Panc1 (cell line): ENCODE measurements around the gene RASGRF2. TPM values are rescaled to one million over a fixed set of nuclear protein-coding genes. Genes with fewer than 3 reads are reported as not detected.

Experiments used
- ATAC-seq: fragments of 200-7000 bp; cut with Tn5 transposase; 2 replicates; pipeline ENCODE4 v1.9.1; 2020; ENCODE audit warnings: mild to moderate bottlenecking, moderate library complexity
- BruUV-seq: library from RNA; stranded (reverse); fragments of 400-500 nt; replicated peaks from 2 replicates; lab custom pipeline; 2021; lab: Mats Ljungman, UMichigan
- CTCF ChIA-PET: fragments of 300-600 bp; sonication (Branson Sonifier 250); formaldehyde crosslinking; loops from one replicate; lab custom pipeline; 2022; ENCODE audit warnings: antibody characterized with exemption; lab: Charles Lee
- POLR2A ChIA-PET: fragments of 300-600 bp; sonication (Branson Sonifier 250); formaldehyde crosslinking; loops from one replicate; lab custom pipeline; 2022; ENCODE audit warnings: antibody characterized with exemption; lab: Charles Lee
- DNase-seq: peaks from one replicate; pipeline ENCODE4 v3.0.0-alpha.2; 2010; ENCODE audit warnings: low read depth, low spot score
- H3K27ac ChIP-seq: 2 replicates; pipeline ENCODE4 v1.5.1; 2011; ENCODE audit warnings: mild to moderate bottlenecking, low read length, inconsistent platforms
- H3K27me3 ChIP-seq: fragments of 200-500 bp; sonication (Bioruptor generic); 2 replicates; pipeline ENCODE4 v1.6.0; 2014; ENCODE audit warnings: low read length, inconsistent platforms; ENCODE audit not compliant: control insufficient read depth, insufficient read depth
- H3K36me3 ChIP-seq: fragments of 200-500 bp; sonication (Bioruptor generic); 2 replicates; pipeline ENCODE4 v1.5.1; 2014; ENCODE audit warnings: inconsistent platforms, mild to moderate bottlenecking, low read length, moderate library complexity; ENCODE audit not compliant: control insufficient read depth, insufficient read depth
- H3K4me1 ChIP-seq: 2 replicates; pipeline ENCODE4 v1.5.1; 2011; ENCODE audit warnings: inconsistent platforms, mild to moderate bottlenecking, low read length, moderate library complexity; ENCODE audit not compliant: control insufficient read depth, insufficient read depth
- H3K4me3 ChIP-seq, 2 experiments: 2 replicates each; pipeline ENCODE4 v1.5.1; 2011 to 2012; ENCODE audit warnings: low read depth in 2 of 2, low read length in 2 of 2, mild to moderate bottlenecking in 2 of 2, inconsistent platforms in 1 of 2, moderate library complexity in 1 of 2
- H3K9me3 ChIP-seq: fragments of 200-500 bp; sonication (Bioruptor generic); 2 replicates; pipeline ENCODE4 v1.5.1; 2014; ENCODE audit warnings: low read depth, mild to moderate bottlenecking, inconsistent platforms, low read length, moderate library complexity; ENCODE audit not compliant: control insufficient read depth, insufficient read depth
- CTCF ChIP-seq: fragments of 450-650 bp; IDR thresholded peaks from 2 replicates; pipeline ENCODE4 v1.5.1; 2017; ENCODE audit warnings: mild to moderate bottlenecking
- POLR2AphosphoS5 ChIP-seq: IDR thresholded peaks from 2 replicates; pipeline ENCODE4 v1.6.1; 2012; ENCODE audit warnings: mild to moderate bottlenecking, low read depth, low read length, moderate library complexity
- REST ChIP-seq, 2 experiments: IDR thresholded peaks; 2 replicates each; pipeline ENCODE4 v1.6.1; 2011 to 2012; ENCODE audit warnings: low read depth in 2 of 2, control low read depth in 1 of 2, low read length in 1 of 2, mild to moderate bottlenecking in 1 of 2, moderate library complexity in 1 of 2; ENCODE audit not compliant: insufficient read depth in 1 of 2
- SIN3A ChIP-seq: IDR thresholded peaks from 2 replicates; pipeline ENCODE4 v1.6.1; 2012; ENCODE audit warnings: low read depth, mild to moderate bottlenecking, low read length, moderate library complexity, borderline replicate concordance; ENCODE audit not compliant: insufficient read depth
- TCF7L2 ChIP-seq: IDR thresholded peaks from 2 replicates; pipeline ENCODE4 v1.6.1; 2011; ENCODE audit warnings: mild to moderate bottlenecking, low read depth, low read length, inconsistent platforms
- in situ Hi-C: cut with HindIII; loops from 2 replicates; pipeline ENCODE4 v1.10.0; 2016; ENCODE audit warnings: low sequenced_read_pairs, low pct_unique_long_range_greater_than_20kb
- intact Hi-C: fragments of 100-400 bp; cut with micrococcal nuclease; formaldehyde crosslinking; loops from one replicate; pipeline ENCODE4 v1.10.0; 2022; ENCODE audit not compliant: unreplicated experiment
- total RNA-seq: library from RNA; stranded (reverse); gene quantifications from one replicate; pipeline ENCODE4 v1.2.1, GENCODE V29; 2021; ENCODE audit not compliant: unreplicated experiment

The RASGRF2 gene
- total RNA-seq, 1 experiment from 2014 or later: 4.7 TPM

DNA sequence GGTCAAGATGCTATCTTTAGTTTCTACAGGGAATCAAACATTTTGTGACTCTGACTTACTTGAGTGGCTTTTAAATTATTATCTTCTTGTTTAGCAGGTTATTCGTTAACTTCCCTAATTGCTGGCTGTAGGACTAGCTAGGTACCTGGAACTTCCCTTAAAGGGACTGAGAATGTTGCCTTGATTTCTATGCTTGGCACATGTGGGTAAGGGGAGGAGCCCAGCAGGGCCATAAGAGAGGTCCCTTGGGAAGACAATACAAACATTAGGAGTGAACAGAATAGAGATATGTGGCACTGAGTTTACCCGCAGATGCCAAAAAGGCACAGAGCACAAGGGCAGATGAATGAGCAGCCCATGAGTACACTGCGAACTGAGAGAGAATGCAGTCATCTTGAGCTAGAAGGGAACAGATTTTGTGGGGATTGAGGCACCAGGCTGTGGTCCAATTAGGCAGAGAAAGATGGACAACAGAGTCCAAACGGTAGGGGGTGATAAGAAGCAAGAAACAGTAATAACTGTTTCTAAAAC lies 282.8 kb downstream of the RASGRF2 start:
- H3K27ac ChIP-seq: no peak overlapping the region
- no peaks in the 10 kb centered on the region for H3K9me3 ChIP-seq
- no peaks in the 10 kb centered on the region for H3K36me3 ChIP-seq
- ATAC-seq (no peak), DNase-seq (no peak)
- BruUV-seq: no TSS peak
- ChIA-PET CTCF (interaction anchor here (1.0 kb wide), 1 partner anchor 57 kb away, joined by 3 read pairs; no protein-coding TSS in a partner anchor), POLR2A (no interaction called here)
- intact Hi-C loops (loop anchor here (10.0 kb wide), 1 partner anchor 52 kb away; no protein-coding TSS in a partner anchor), in situ Hi-C loops (no loop called here)
- no peak overlapping the region for H3K4me3 ChIP-seq
- no peaks in the 10 kb centered on the region for H3K4me1 ChIP-seq
- TF ChIP-seq TCF7L2 (no peak), SIN3A (no peak)
- no peaks in the 10 kb centered on the region for H3K27me3 ChIP-seq

GRCh38 chr5:81244451-81244850 lies 284.3 kb downstream of the RASGRF2 start:
- no peaks in the 10 kb centered on the region for H3K36me3 ChIP-seq
- in situ Hi-C loops (no loop called here), intact Hi-C loops (loop anchor here (10.0 kb wide), 1 partner anchor 50 kb away; no protein-coding TSS in a partner anchor)
- no peaks in the 10 kb centered on the region for H3K9me3 ChIP-seq
- H3K4me3 ChIP-seq: no peak overlapping the region
- ChIA-PET CTCF (no interaction called here), POLR2A (no interaction called here)
- no TSS peak for BruUV-seq
- no peaks in the 10 kb centered on the region for H3K4me1 ChIP-seq
- no peak for ATAC-seq
- H3K27ac ChIP-seq: no peak overlapping the region
- no peaks in the 10 kb centered on the region for H3K27me3 ChIP-seq
- DNase-seq: no peak
- TF ChIP-seq REST (IDR thresholded peaks at IDR 0.05; ENCODE audit: insufficient read depth in 1 of 2, low read depth in 2 of 2, low read length in 1 of 2): no peak
- TF ChIP-seq SIN3A: no peak
- TF ChIP-seq TCF7L2: no peak
- TF ChIP-seq POLR2AphosphoS5: no peak
- TF ChIP-seq CTCF: no peak

- Histone ChIP-seq H3K27ac (no peak overlapping the region), H3K9me3 (no peaks in the 10 kb centered on the region), H3K4me1 (no peaks in the 10 kb centered on the region), H3K4me3 (no peak overlapping the region), H3K27me3 (no peaks in the 10 kb centered on the region), H3K36me3 (no peaks in the 10 kb centered on the region)
- CTCF ChIA-PET: no interaction called here
- no peak for ATAC-seq
- no peak for DNase-seq
- in situ Hi-C loops: no loop called here
- intact Hi-C loops: loop anchor here (10.0 kb wide), 1 partner anchor 49 kb away; no protein-coding TSS in a partner anchor
- BruUV-seq: no TSS peak
- POLR2A ChIA-PET: no interaction called here
- TF ChIP-seq TCF7L2 (no peak), SIN3A (no peak), CTCF (no peak), POLR2AphosphoS5 (no peak), REST (IDR thresholded peaks at IDR 0.05; ENCODE audit: insufficient read depth in 1 of 2, low read depth in 2 of 2, low read length in 1 of 2) (no peak)
These were observed 285.7 kb downstream of the RASGRF2 start for GRCh38 chr5:81245871-81246235.
